GM18909 (cell line): ENCODE data around the gene DNM3.

Source experiments
- ATAC-seq: cut with Tn5 transposase; IDR thresholded peaks from one replicate; pipeline ENCODE4 v1.9.1; 2021; ENCODE audit warnings: mild to moderate bottlenecking; ENCODE audit not compliant: unreplicated experiment, poor library complexity

Gene DNM3

GRCh38 chr1:171963762-171964161 lies 122.5 kb downstream of the DNM3 start:
- ATAC-seq, result no peak

- ATAC-seq, result no peak
Observed at GRCh38 chr1:171965777-171966176, 124.5 kb downstream of the DNM3 start.

GRCh38 chr1:171966426-171967220 lies 125.3 kb downstream of the DNM3 start:
- no peak for ATAC-seq

- no peak for ATAC-seq
Observed at GRCh38 chr1:171969226-171969625, 127.9 kb downstream of the DNM3 start.

GRCh38 chr1:171969813-171970212 lies 128.5 kb downstream of the DNM3 start:
- no peak for ATAC-seq

- no peak for ATAC-seq
Observed at GRCh38 chr1:171972846-171973245, 131.5 kb downstream of the DNM3 start.

GRCh38 chr1:171973421-171973820 lies 132.1 kb downstream of the DNM3 start:
- no peak for ATAC-seq

- no peak for ATAC-seq
Observed at GRCh38 chr1:171981303-171981702, 140.0 kb downstream of the DNM3 start.

GRCh38 chr1:171983584-171983983 lies 142.3 kb downstream of the DNM3 start:
- ATAC-seq, result no peak

- ATAC-seq, result no peak
Observed at GRCh38 chr1:171984262-171984661, 143.0 kb downstream of the DNM3 start.

GRCh38 chr1:171984850-171985485 lies 143.7 kb downstream of the DNM3 start:
- peak; percentile 47 for ATAC-seq

GRCh38 chr1:171985639-171986038 lies 144.3 kb downstream of the DNM3 start:
- no peak for ATAC-seq

GRCh38 chr1:171988243-171988885 lies 147.1 kb downstream of the DNM3 start:
- no peak for ATAC-seq

GRCh38 chr1:171990371-171990770 lies 149.1 kb downstream of the DNM3 start:
- no peak for ATAC-seq

GRCh38 chr1:171994293-171994692 lies 153.0 kb downstream of the DNM3 start:
- no peak for ATAC-seq

GRCh38 chr1:171995573-171995972 lies 154.3 kb downstream of the DNM3 start:
- ATAC-seq, result no peak

- no peak for ATAC-seq
Observed at GRCh38 chr1:171997936-171998335, 156.6 kb downstream of the DNM3 start.

GRCh38 chr1:171998711-171999110 lies 157.4 kb downstream of the DNM3 start:
- no peak for ATAC-seq

GRCh38 chr1:171999756-172000155 lies 158.5 kb downstream of the DNM3 start:
- no peak for ATAC-seq

GRCh38 chr1:172001288-172001687 lies 160.0 kb downstream of the DNM3 start:
- no peak for ATAC-seq

GRCh38 chr1:172002725-172003345 lies 161.5 kb downstream of the DNM3 start:
- no peak for ATAC-seq
